ENCODE measurements around the gene STK39. TPM values are rescaled to one million over a fixed set of nuclear protein-coding genes. Genes with fewer than 3 reads are reported as not detected.
"Not testable (repeated sequence)": the region's sequence is repeated elsewhere in the genome, so short reads cannot be mapped to it uniquely, and the experiment has no call there.

The STK39 gene
- total RNA-seq, 1 donor from 2014 or later = 26.9 TPM

DNA sequence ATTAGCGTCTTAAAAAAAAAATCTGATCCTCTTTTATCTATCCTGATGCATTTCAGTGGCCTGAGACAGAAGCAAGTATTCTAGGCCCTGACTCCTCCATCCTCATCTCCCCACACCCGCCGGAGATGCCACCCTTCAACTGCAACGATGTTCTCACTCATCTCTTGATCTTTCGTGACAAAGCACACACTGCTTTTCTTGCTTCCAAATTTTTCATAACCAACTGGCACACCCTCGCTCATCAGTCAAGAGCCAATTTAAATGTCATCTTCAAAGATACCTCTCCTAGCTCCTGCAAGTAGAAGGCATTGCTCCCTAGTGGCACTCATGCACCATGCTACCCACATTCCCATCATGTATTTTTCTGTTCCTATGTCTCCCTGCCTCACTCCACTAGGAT is 115.0 kb downstream of the STK39 start:
- TF ChIP-seq, protein P1, sequence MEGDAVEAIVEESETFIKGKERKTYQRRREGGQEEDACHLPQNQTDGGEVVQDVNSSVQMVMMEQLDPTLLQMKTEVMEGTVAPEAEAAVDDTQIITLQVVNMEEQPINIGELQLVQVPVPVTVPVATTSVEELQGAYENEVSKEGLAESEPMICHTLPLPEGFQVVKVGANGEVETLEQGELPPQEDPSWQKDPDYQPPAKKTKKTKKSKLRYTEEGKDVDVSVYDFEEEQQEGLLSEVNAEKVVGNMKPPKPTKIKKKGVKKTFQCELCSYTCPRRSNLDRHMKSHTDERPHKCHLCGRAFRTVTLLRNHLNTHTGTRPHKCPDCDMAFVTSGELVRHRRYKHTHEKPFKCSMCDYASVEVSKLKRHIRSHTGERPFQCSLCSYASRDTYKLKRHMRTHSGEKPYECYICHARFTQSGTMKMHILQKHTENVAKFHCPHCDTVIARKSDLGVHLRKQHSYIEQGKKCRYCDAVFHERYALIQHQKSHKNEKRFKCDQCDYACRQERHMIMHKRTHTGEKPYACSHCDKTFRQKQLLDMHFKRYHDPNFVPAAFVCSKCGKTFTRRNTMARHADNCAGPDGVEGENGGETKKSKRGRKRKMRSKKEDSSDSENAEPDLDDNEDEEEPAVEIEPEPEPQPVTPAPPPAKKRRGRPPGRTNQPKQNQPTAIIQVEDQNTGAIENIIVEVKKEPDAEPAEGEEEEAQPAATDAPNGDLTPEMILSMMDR (IDR thresholded peaks at IDR 0.05) = no peak
- Mint-ChIP-seq H3K4me1 (ENCODE audit: unreplicated experiment) (peaks cover 47% of the 10 kb centered on the region), H3K9me3 (ENCODE audit: unreplicated experiment) (no peaks in the 10 kb centered on the region), H3K4me3 (ENCODE audit: unreplicated experiment) (no peak overlapping the region), H3K27ac (ENCODE audit: unreplicated experiment) (no peak overlapping the region), H3K27me3 (ENCODE audit: unreplicated experiment) (no peaks in the 10 kb centered on the region), H3K36me3 (ENCODE audit: unreplicated experiment) (peaks cover 46% of the 10 kb centered on the region)
- DNase-seq (ENCODE audit: extremely low spot score, unreplicated experiment) = no peak

DNA sequence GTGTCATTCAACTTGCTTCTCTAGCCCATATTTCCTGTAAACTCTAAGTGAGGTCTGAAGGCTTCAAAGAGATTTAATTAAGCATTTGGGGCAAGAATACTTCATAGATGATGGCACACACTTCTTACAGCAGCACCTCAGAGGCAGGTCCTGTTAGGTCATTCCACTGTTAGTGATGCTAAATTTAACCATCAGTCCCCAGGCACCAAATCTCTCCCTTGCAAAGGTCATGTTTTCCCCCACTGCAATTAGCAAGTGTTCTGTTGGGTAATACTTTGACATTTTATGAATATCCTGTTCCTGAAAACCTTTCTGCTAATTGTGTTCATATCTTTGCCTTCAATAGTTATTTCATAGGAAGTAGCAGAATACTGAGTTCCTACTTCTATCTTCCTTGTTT is 117.0 kb downstream of the STK39 start:
- Mint-ChIP-seq H3K27ac (ENCODE audit: unreplicated experiment) (no peak overlapping the region), H3K27me3 (ENCODE audit: unreplicated experiment) (no peaks in the 10 kb centered on the region), H3K4me3 (ENCODE audit: unreplicated experiment) (no peak overlapping the region), H3K4me1 (ENCODE audit: unreplicated experiment) (peaks cover 35% of the 10 kb centered on the region), H3K9me3 (ENCODE audit: unreplicated experiment) (no peaks in the 10 kb centered on the region), H3K36me3 (ENCODE audit: unreplicated experiment) (peaks cover 46% of the 10 kb centered on the region)
- TF ChIP-seq, protein P1 (IDR thresholded peaks at IDR 0.05) = no peak
- DNase-seq (ENCODE audit: extremely low spot score, unreplicated experiment) = no peak

DNA sequence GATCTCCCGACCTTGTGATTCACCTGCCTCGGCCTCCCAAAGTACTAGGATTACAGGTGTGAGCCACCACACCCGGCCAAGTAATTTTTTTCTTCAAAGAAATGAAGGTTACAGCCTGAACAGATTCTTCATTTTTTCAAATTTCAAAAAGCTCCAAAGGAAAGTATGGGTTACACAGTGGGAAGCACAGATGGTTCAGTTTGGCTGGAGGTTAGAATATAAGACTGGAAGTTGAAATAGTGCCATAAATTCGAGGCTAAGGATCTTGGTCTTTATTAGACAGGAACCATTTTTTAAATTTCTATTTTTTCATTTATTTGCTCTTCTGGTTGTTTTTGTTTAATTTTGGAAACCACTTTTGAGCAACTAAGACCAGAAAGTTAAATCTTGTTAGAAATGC is 120.0 kb downstream of the STK39 start:
- peaks cover 45% of the 10 kb centered on the region for H3K36me3 Mint-ChIP-seq (ENCODE audit: unreplicated experiment)
- DNase-seq (ENCODE audit: extremely low spot score, unreplicated experiment) = no peak
- peak overlapping the region; percentile 25 for H3K27ac Mint-ChIP-seq (ENCODE audit: unreplicated experiment)
- H3K9me3 Mint-ChIP-seq (ENCODE audit: unreplicated experiment) = no peaks in the 10 kb centered on the region
- TF ChIP-seq, protein P1 (IDR thresholded peaks at IDR 0.05) = no peak
- peaks cover 21% of the 10 kb centered on the region for H3K4me1 Mint-ChIP-seq (ENCODE audit: unreplicated experiment)
- H3K27me3 Mint-ChIP-seq (ENCODE audit: unreplicated experiment) = no peaks in the 10 kb centered on the region
- H3K4me3 Mint-ChIP-seq (ENCODE audit: unreplicated experiment) = no peak overlapping the region

DNA sequence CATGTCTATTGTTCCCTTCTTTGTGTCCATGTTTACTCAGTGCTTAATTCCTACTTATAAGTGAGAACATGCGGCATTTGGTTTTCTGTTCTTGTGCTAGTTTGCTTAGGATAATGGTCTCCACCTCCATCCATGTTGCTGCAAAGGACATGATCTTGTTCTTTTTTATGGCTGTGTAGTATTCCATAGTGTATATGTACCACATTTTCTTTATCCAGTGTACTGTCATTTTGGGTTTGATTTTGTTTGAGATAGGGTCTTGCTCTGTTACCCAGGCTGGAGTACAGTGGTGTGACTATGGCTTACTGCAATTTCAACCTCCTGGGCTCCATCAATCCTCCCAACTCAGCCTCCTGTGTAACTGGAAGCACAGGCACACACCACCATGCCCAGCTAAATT is 125.2 kb downstream of the STK39 start:
- peaks cover 19% of the 10 kb centered on the region for H3K36me3 Mint-ChIP-seq (ENCODE audit: unreplicated experiment)
- not testable (repeated sequence) for H3K4me1 Mint-ChIP-seq (ENCODE audit: unreplicated experiment); H3K9me3 Mint-ChIP-seq (ENCODE audit: unreplicated experiment); H3K4me3 Mint-ChIP-seq (ENCODE audit: unreplicated experiment); H3K27ac Mint-ChIP-seq (ENCODE audit: unreplicated experiment); DNase-seq (ENCODE audit: extremely low spot score, unreplicated experiment); H3K27me3 Mint-ChIP-seq (ENCODE audit: unreplicated experiment)

DNA sequence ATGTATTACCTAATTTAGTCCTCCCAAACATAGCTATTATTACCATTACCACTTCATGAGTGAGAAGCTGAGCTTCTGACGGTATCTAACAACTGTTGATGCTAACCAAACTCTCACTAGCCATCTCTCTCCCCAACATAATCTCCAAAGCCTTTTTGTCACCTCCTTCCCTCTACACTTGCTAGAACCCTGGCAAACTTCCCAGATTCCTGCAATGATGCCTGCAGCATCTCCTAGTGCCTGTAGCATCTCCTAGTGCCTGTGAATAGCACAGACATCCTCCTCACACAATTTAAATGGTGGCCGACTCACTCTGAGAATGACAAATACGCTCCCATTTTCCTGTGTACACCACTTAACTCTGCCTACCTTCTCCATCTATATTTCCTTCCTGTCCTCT is 126.7 kb downstream of the STK39 start:
- Mint-ChIP-seq H3K9me3 (ENCODE audit: unreplicated experiment) (no peaks in the 10 kb centered on the region), H3K27ac (ENCODE audit: unreplicated experiment) (no peak overlapping the region), H3K4me1 (ENCODE audit: unreplicated experiment) (peaks cover 5% of the 10 kb centered on the region), H3K27me3 (ENCODE audit: unreplicated experiment) (no peaks in the 10 kb centered on the region), H3K4me3 (ENCODE audit: unreplicated experiment) (no peak overlapping the region), H3K36me3 (ENCODE audit: unreplicated experiment) (peaks cover 11% of the 10 kb centered on the region)
- no peak for DNase-seq (ENCODE audit: extremely low spot score, unreplicated experiment)
- TF ChIP-seq, protein P1 (IDR thresholded peaks at IDR 0.05) = no peak

DNA sequence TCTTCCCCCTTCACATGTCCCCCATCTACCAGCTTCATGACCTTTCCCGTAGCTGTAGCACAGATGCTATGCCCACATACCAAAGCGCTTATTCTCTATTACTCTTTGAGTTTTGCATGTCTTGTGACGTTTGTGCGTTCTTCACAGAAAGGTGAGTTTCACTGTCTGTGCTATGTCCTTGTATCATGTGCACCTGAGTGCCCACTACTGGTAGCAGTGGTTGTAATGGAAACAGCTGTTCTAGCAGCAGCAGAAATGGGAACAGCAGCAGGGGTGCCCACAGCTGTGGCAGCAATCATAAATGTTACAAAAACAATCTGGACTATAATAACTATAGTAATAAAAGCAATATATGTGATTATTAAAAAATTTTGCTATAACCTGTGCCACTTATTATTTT is 127.1 kb downstream of the STK39 start:
- no peak overlapping the region for H3K27ac Mint-ChIP-seq (ENCODE audit: unreplicated experiment)
- no peaks in the 10 kb centered on the region for H3K27me3 Mint-ChIP-seq (ENCODE audit: unreplicated experiment)
- DNase-seq (ENCODE audit: extremely low spot score, unreplicated experiment) = no peak
- H3K4me3 Mint-ChIP-seq (ENCODE audit: unreplicated experiment) = no peak overlapping the region
- H3K36me3 Mint-ChIP-seq (ENCODE audit: unreplicated experiment) = peaks cover 10% of the 10 kb centered on the region
- TF ChIP-seq, protein P1 (IDR thresholded peaks at IDR 0.05) = no peak
- H3K9me3 Mint-ChIP-seq (ENCODE audit: unreplicated experiment) = no peaks in the 10 kb centered on the region
- H3K4me1 Mint-ChIP-seq (ENCODE audit: unreplicated experiment) = peaks cover 7% of the 10 kb centered on the region
